HG02981 (cell line): ENCODE measurements around the gene CIAPIN1.
"Not testable (repeated sequence)": the region's sequence is repeated elsewhere in the genome, so short reads cannot be mapped to it uniquely, and the experiment has no call there.

ENCODE experiments used
- ATAC-seq: cut with Tn5 transposase; IDR thresholded peaks from one replicate; pipeline ENCODE4 v1.9.1; 2021; ENCODE audit warnings: mild to moderate bottlenecking, moderate library complexity; ENCODE audit not compliant: unreplicated experiment

CIAPIN1 gene

GRCh38 chr16:57407521-57408353, 39.4 kb downstream of the CIAPIN1 start:
- ATAC-seq = no peak

DNA sequence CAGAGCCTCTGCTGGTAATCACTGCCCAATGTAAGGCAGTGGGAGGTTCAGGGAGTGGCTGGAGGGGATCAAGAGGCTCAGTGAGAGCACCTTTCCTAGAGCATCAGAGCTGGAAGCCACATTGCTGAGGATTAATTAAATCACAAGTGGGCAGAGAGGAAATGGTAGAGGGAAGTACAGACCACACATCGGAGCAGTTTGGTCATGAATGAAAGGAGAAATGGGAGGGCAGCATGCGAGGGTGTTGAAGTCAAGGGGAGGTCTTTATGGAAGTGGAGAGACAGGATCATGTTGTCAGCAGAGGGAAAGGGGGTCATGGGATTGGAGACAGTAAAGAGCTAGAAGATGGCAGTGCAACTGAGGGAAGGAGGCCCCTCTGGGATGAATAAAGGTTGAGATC, 40.3 kb downstream of the CIAPIN1 start:
- no peak for ATAC-seq

GRCh38 chr16:57405097-57405496, 42.1 kb downstream of the CIAPIN1 start:
- no peak for ATAC-seq

DNA sequence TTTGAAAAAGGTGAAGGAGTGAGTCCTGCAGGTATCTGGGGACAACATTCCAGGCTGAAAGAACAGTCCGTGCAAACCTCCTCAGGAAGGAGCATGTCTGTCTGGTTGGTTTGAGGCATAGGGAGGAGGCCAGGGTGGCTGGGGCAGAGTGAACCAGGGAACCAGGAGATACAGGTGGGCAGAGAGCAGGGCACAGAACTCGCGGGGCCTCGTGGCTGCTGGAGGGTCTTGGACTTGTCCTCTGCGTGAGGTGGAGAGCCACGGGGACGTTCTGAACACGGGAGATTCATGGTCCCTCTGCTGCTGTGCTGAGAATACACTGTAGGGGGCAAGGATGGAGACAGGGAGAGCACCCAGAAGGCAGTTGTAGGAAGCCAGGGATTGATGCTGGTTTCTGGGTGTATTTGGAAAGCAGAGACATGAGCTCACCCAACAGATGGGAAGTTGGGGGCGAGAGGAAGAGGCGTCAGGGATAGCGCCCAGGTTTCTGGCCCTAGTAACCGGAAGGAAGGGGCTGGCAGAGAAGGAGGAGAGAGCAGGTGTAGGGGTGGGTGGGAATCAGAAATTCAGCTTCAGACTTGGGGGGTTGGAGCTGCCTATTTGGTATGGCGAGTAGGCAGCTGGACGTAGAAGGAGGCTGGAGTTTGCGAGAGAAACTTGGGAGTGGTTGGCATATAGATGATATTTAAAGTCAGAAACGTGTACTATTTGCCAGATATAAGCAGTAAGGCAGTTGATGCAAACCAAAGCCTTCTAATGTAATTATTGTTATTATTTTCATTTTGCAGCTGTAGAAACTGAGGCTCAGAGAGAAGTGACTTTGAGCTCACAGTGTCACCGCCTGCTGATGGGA, 43.0 kb downstream of the CIAPIN1 start, which contains the start of gene CCL17:
TSS of gene CCL17 (plus strand) at position 803 of the 853 bp plus-strand sequence. CDS start 9,166 bp downstream, outside the sequence.
- no peak for ATAC-seq

DNA sequence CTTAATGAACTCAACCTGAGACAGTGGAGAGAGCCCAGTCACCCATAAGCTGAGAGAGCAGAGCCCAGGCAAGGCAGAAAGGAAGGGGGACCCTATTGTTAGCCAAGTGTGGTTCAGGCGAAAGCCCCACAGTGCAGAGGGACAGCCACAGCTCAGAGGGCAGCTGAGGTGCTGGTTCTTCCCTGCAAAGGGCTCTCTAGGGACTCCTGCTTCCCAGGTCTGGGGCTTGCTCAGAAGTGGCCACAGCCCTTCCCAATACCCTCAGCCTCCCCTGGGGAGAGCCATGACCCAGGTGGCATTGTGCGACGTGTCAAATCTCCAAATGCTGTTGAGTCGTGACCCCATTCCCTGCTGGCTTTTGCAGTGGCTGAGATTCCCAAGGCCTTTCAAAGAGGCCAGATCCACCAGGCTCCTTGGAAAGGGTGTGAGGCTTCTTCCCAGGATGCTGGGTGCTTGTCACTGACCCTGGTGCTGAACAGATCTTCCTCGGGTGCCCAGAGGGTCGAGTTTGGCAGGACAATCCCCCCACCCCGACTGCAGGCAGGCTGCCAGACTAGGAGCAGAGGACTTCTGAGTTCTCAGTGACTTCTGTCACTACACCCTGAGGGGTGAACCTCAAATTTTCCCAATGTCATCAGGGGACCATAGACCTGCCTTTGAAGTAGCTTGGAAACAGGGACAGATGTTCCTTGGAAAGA, 45.1 kb downstream of the CIAPIN1 start:
- no peak for ATAC-seq

- ATAC-seq = not testable (repeated sequence)
Measured at GRCh38 chr16:57397493-57397892, 49.7 kb downstream of the CIAPIN1 start.

DNA sequence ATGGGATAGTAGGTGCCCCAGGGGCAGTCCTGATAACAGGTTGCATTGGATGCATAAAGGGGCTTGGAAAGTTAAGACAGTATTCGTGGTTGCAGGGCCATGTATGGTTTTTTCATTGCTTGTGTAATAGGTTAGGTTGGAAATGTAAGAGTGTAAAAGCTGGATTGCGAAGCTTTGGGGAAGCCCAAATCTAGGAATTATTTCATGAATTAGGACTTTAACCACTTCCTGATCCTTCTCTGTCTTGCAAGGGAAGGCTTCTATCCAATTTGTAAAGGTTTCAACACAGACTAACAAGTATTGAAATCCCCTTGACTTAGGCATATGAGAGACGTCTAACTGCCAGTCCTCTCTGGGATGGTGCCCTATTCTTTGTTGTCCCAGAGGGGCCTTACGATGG, 50.4 kb downstream of the CIAPIN1 start:
- ATAC-seq = no peak

DNA sequence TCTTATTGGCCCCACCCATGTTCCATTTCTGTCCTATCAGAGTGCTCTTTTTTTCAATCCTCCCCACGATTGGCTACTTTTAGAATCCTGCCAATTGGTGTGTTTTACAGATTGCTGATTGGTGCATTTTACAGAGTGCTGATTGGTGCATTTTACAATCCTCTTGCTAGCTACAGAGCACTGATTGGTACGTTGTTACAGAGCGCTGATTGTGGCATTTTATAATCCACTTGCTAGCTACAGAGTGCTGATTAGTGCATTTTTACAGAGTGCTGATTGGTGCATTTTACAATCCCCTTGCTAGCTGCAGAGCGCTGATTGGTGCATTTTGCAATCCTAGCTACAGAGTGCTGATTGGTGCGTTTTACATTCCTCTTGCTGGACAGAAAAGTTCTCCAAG, 52.2 kb downstream of the CIAPIN1 start:
- no peak for ATAC-seq

- ATAC-seq = no peak
Measured at GRCh38 chr16:57394444-57394843, 52.7 kb downstream of the CIAPIN1 start.

DNA sequence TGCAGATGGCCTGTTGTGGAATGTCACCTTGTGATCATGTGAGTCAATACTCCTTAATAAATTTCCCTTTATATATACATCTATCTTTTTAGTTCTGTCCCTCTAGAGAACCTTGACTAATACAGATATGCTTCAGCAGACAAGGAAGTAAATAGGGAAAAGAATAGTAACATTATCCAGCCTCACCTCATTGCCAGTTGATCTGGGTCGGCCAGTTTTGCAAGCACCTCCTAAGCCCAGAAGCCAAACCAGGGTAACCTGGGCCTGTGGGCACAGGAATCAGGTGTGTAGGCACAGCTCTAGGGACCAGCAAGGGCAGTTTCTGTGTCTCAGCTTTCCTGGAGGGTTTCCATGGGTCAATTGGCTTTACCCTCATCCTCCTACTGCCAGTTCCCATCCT, 54.5 kb downstream of the CIAPIN1 start:
- ATAC-seq = no peak

DNA sequence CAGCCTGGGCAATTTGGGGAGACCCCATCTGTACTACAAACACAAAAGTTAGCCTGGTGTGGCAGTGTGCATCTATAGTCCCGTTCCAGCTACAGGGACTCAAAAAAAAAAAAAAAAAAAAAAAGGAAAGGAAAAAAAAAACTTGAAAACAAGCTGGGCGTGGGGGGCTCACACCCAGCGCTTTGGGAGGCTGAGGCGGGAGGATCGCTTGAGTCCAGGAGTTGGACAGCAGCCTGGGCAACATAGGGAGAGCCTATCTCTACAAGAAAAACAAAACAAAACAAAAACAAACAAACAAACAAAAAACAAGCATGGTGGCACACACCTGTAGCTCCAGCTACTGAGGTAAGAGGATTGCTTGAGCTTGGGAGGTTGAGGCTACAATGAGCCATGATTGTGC, 55.5 kb downstream of the CIAPIN1 start:
- ATAC-seq = no peak

- ATAC-seq = no peak
Measured at GRCh38 chr16:57391300-57391699, 55.9 kb downstream of the CIAPIN1 start.

- no peak for ATAC-seq
Measured at GRCh38 chr16:57390636-57391295, 56.4 kb downstream of the CIAPIN1 start.

DNA sequence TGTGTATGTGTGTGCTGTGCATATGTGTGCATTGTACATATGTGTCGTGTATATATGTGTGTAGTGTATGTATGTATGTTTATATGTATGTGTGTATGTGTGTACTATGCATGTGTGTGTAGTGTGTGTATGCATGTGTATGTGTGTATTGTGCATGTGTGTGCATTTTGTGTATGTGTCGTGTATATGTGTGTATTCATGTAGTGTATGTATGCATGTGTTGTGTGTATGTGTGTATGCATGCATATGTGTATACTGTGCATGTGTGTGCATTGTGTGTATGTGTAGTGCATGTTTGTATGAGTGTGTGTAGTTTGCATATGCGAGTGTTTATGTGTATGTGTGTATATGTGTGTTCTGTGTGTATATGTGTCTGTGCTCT, 58.1 kb downstream of the CIAPIN1 start:
- no peak for ATAC-seq

DNA sequence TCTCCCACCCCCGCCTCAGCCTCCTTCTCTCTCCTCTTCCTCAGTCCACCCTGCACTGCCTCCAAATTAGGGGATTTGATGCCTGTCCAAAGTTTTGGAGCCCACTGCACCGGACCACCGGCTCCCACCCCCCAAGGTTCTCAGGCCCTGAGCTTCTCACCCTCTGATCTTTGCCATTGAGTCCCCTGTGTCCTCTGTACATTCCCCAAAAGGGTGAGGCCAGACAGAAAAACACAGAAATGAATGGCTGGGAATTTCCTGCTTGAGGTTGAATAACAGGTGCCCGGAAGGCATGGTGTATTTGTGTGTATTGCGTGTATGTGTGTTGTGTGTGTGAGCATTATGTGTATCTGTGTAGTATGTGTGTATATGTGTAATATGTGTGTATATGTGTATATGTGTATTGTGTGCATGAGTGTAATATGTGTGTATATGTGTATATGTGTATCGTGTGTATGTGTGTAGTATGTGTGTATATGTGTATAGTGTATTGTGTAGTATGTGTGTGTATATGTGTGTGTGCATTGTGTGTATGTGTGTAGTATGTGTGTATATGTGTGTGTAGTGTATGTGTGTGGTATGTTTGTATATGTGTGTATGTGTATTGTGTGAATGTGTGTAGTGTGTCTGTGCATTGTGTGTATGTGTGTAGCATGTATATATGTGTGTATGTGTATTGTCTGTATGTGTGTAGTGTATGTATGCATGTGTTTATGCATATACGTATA, 58.7 kb downstream of the CIAPIN1 start:
- no peak for ATAC-seq

DNA sequence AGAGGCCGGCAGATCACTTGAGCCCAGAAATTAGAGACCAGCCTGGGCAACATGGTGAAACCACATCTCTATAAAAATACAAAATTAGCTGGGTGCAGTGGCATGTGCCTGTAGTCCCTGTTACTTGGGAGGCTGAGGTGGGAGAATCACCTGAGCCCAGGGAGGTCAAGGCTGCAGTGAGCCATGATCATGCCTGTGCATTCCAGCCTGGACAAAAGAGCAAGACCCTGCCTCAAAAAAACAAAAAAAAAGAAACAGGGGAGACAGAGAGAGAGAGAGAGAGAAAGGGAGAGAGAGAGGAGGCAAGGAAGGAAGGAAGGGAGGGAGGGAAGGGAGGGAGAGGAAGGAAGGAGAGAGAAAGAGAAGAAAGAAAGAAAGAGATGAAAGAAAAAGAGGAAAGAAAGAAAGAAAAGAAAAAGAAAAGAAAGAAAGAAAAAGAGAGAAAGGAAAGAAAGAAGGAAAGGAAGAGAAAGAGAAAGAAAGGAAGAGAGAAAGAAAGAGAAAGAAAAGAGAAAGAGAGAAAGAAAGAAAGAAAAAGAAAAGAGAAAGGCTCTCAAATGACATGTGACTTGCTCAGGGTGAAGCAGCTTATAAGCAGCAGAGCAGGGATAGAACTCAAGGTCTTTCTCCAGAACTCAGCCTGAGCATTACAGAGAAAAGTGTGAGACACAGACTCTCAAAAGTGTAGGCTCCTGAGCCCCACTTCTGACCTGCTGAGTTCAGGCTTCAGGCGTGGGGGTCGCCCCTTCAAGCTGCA, 59.4 kb downstream of the CIAPIN1 start:
- no peak for ATAC-seq

DNA sequence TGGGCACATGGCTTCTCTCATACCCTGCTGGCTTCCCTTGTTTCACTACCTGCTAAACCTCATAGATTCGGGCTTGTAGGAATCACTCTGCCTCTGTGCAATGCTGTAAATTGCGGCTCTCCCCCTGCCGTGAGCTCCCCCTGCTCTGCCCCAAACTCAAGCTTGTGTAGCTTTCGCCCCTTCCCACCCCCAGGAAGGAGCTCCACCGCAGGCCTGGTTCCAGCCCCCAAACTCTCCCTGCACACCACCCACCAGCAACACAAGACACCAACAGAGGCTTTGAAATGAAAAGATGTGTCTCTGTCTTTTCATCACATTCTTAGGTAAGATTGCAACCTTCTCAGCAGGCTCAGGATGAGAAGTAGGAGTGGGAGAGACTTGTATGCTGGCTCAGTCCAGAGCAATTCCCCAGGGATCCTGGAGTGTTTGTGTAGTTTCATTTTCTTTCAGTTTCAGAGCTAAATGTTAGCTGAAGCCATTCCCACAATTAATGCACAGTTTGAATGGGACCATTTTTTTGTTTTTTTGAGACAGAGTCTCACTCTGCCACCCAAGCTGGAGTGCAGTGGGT, 60.7 kb downstream of the CIAPIN1 start:
- no peak for ATAC-seq

DNA sequence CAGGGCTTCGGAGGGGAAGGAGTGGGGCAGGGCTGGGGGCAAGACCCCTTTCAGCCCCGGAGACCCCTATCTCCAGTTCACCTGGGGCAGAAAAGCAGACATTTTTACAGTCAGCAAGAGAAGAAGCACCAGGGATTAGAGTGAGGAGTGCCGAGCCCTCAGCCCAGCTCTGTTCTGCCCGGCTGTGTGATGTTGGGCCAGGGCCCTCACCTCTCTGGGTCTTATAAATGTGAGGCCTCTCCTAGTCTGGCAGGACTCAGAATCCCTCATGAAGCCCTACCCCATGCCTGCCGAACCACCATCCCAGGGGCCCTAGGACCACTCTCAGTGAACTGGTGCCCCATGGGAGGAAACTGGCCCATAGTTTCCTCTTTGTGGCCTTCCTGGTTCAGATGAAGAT, 62.1 kb downstream of the CIAPIN1 start:
- no peak for ATAC-seq
